Measurements from ENCODE around the gene AATK.

Gene AATK

DNA sequence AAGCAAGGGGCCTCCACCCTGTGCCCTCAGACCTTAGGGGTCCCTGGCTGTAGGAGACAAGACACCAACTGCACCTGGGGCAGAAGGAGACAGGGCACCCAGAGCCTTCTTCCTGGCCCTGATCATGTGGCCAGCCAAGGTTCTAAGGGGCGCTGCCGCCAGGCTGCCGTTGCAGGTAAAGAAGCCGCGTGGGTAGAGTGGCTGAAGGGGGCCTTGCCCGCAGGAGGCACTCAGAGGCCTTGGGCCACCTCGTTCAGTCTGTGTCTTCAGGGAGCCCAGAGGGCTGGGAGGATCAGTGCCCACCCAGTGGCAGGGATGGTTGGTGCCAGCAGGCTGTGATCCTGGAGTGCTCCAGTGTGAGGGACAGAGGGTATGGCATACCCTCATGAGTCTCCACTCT lies 1.6 kb upstream of the AATK start:
- TF ChIP-seq, protein P1, sequence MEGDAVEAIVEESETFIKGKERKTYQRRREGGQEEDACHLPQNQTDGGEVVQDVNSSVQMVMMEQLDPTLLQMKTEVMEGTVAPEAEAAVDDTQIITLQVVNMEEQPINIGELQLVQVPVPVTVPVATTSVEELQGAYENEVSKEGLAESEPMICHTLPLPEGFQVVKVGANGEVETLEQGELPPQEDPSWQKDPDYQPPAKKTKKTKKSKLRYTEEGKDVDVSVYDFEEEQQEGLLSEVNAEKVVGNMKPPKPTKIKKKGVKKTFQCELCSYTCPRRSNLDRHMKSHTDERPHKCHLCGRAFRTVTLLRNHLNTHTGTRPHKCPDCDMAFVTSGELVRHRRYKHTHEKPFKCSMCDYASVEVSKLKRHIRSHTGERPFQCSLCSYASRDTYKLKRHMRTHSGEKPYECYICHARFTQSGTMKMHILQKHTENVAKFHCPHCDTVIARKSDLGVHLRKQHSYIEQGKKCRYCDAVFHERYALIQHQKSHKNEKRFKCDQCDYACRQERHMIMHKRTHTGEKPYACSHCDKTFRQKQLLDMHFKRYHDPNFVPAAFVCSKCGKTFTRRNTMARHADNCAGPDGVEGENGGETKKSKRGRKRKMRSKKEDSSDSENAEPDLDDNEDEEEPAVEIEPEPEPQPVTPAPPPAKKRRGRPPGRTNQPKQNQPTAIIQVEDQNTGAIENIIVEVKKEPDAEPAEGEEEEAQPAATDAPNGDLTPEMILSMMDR (IDR thresholded peaks at IDR 0.05; ENCODE audit: insufficient read depth, low read length, missing control alignments) = no peak
- ChIA-PET CTCF (interaction anchor here (1.6 kb wide), 1 partner anchor 25 kb away, joined by 5 read pairs; no protein-coding TSS in a partner anchor), POLR2A (no interaction called here)
- DNase-seq (ENCODE audit: low read depth, low spot score) = no peak
- H3K4me3 ChIP-seq (ENCODE audit: low read depth, low read length) = no peak overlapping the region

DNA sequence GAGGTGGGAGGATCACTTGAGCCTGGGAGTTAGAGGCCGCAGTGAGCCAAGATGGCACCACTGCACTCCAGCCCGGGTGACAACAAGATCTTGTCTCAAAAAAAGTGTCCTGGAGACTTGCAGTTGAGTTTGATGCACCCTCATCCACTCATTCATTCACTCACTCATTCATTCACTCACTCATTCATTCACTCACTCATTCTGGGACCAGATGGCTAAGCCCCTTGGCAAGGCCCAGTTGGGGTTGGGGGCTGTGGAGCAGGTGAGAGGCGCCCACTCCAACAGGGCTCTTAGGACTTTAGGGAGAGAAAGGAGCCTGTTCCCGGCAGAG lies 1.1 kb upstream of the AATK start:
- ChIA-PET POLR2A (no interaction called here), CTCF (no interaction called here)
- TF ChIP-seq, protein P1 (IDR thresholded peaks at IDR 0.05; ENCODE audit: insufficient read depth, low read length, missing control alignments) = no peak
- DNase-seq (ENCODE audit: low read depth, low spot score) = no peak
- H3K4me3 ChIP-seq (ENCODE audit: low read depth, low read length) = no peak overlapping the region

DNA sequence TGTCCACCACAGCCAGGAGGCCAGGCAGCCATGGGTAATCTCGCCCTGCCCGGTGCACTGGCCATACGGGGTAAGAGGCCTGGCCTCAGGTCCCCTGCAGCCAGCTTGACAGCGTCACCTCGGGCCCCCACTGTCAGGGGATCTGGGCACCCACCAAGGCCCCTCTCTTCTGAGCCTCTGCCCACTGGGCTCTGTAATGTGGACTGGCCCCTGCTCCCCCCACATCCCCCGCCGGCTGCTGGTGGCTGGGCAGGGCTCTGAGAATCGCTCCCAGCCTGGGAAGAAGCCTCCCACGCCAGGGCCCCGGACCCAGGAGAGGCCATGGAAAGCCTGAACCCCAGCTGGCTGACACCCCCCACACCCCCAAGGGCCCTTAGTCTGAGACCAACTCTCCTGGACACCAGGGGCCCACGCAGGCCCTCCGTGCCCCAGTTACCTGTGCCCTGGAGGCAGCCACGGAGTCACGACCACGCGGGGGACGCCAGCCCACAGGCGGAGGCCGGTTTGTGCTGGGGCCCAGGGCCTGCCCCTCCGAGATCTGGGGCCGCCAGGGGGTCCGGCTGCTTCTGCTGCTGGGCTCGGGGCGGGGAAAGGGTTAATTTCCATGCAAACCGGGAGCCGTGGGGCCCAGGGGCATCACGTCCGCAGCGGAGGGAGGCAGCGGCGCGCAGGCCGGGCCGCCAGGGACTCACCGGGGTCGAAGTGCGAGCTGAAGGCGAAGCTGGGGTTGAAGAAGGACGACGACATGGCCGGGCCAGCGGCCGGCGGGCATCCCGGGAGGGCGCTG lies 582 bp downstream of the AATK start, which contains the start of gene PVALEF:
Gene PVALEF, plus strand, starts transcription at position 262 of the 787 bp plus-strand sequence. CDS start 15,720 bp downstream, outside the sequence.
- POLR2A ChIA-PET = interaction anchor here (1.0 kb wide), 1 partner anchor 17 kb away, joined by 3 read pairs; no protein-coding TSS in a partner anchor
- H3K4me3 ChIP-seq (ENCODE audit: low read depth, low read length) = peak within 1 kb of the TSS; percentile 6; the same call in 1 of the 2 replicates
- DNase-seq (ENCODE audit: low read depth, low spot score) = no peak
- CTCF ChIA-PET = no interaction called here
- TF ChIP-seq, protein P1 (IDR thresholded peaks at IDR 0.05; ENCODE audit: insufficient read depth, low read length, missing control alignments) = no peak

DNA sequence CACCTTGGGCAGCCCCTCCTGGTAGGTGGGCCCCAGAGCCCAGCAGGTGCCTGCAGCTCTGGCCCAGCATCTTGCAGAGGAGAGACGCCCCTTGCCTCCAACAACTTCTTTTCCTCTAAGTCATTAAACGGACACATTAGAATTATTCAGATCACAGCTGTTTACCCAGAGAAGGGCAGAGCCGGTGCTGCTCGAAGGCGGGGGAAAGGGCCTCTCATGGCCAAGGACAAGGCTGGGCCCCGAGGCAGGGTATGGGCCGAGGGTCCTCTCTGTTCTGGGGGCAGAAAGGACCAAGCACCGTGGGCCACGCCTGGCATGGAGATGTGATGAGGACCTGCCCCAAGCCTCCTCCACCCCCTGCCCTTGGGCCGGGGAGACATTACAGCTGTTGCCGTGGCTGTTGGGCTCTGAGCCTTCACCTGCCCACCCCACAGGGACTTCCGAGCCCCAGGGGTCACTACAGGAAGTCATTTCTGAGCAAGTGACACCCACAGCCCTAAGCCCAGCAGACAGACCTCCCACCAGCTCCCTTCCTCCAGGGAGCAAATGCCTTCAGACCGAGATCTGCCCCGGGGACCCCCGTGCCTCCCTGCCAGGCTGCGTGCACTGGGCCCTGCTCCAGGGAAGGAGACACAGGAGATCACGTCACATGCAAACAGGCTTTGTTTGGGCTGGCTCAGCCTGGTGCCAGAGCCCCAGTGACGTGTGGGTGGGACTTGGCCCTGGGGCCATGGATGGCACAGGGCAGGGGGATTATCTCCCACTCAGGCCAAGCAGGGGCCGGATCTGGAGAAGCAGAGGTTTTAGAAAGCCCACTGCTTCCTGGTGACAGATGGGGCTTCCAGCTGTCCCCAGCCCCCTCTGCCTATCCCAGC lies 1.4 kb downstream of the AATK start:
- TF ChIP-seq, protein P1 (IDR thresholded peaks at IDR 0.05; ENCODE audit: insufficient read depth, low read length, missing control alignments) = no peak

DNA sequence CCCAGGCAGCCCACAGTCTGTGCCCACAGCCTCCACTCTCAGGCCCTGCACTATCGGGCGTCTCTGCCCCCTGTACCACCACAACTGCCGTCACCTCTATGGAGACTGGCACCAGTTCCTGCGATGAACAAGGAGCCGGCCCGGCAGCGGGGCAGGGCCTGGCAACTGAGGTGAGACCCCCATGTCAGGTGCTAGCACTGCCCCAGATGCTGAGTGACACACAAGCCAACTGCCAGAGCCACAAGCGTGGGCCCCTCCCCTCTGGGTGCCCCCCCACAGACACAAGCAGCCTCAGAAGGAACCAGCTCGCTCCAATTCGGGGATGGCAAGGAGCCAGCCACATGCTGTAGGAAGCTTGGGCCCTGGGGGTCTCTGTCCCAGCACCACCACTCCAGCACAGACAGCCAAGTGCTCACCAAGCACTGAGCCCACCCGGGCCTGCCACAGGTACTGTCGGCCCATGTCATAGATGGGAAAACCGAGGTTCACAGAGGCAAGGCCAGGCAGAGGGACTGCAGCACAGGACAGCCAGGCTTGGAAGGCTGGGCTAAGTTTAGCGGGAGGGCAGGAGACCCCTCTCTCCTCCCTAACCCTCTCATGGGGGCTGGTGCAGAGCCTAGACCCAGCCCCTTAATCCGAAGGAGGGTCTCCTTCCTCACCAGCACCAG lies 2.2 kb downstream of the AATK start:
- TF ChIP-seq, protein P1 (IDR thresholded peaks at IDR 0.05; ENCODE audit: insufficient read depth, low read length, missing control alignments) = no peak
- no peak for DNase-seq (ENCODE audit: low read depth, low spot score)
- CTCF ChIA-PET = no interaction called here
- POLR2A ChIA-PET = no interaction called here
- no peak overlapping the region for H3K4me3 ChIP-seq (ENCODE audit: low read depth, low read length)

More for the DNA sequence above, 1.4 kb downstream of the AATK start:
- no peak overlapping the region for H3K4me3 ChIP-seq (ENCODE audit: low read depth, low read length)
- CTCF ChIA-PET = no interaction called here
- no peak for DNase-seq (ENCODE audit: low read depth, low spot score)
- POLR2A ChIA-PET = interaction anchor here (1.0 kb wide), 1 partner anchor 18 kb away, joined by 3 read pairs; no protein-coding TSS in a partner anchor
